GM18505 (cell line): ENCODE measurements around the gene SPTBN2.

Experiments used
- ATAC-seq: cut with Tn5 transposase; IDR thresholded peaks from one replicate; pipeline ENCODE4 v1.9.1; 2021; ENCODE audit not compliant: unreplicated experiment
- POLR2A ChIP-seq: IDR thresholded peaks from 4 replicates; pipeline ENCODE4 v1.6.1; 2011; ENCODE audit warnings: borderline replicate concordance; ENCODE audit not compliant: insufficient read depth, insufficient read length; ENCODE audit errors: extremely low read depth

Gene SPTBN2

DNA sequence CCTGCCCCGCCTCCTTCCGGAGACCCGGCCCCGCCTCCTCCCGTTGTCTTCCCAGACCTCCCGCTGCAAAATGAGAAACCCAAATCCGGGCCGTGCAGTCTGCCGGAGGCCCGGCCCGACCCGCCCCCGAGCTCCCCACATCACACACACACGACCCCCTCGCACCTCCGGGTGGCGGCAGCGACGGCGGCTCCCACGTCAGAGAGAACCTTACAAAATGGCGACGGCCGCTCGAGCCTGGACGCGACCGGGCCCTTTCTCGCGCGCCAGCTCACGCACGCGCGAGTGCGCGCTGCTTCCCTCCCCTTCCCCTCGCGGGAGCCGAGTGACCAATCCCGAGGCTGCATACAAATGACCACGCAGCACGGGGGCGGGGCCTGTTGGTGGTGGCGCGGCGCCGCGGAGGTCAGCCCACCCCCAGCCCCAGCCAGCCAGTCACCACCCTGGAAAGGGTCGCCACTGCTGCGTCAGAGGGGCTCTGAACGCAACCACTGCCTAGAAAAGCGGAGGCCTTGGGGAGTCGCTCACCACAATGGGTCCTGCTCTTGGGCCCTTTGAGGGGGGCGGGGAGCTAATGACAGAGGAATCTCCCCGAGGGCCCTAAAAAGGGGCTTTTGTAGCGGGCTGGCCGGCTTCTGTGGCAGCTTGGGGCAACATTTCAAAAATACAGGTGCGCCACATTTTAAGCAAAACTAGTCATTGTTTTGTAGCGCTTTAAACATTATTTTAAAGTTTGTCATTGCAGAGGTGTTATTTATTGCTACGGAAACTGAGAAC is 51.2 kb downstream of the SPTBN2 start, which contains the start of gene RBM4B:
RBM4B (minus strand) TSS at position 289 of the 777 bp plus-strand sequence. CDS start 808 bp downstream, outside the sequence.
- peak; percentile 87 for ATAC-seq
- TF ChIP-seq POLR2A = peak; percentile 83

- no peak for ATAC-seq
These were observed 52.0 kb downstream of the SPTBN2 start for GRCh38 chr11:66676931-66677598.

GRCh38 chr11:66676282-66676919 is 52.6 kb downstream of the SPTBN2 start:
- no peak for TF ChIP-seq POLR2A
- ATAC-seq = no peak

More at GRCh38 chr11:66676931-66677598, 52.0 kb downstream of the SPTBN2 start:
- TF ChIP-seq POLR2A = no peak

GRCh38 chr11:66674964-66675602 is 53.9 kb downstream of the SPTBN2 start:
- no peak for ATAC-seq

GRCh38 chr11:66670816-66671215 is 58.2 kb downstream of the SPTBN2 start:
- no peak for TF ChIP-seq POLR2A
- ATAC-seq = no peak

More at GRCh38 chr11:66674964-66675602, 53.9 kb downstream of the SPTBN2 start:
- TF ChIP-seq POLR2A = no peak

- ATAC-seq = no peak
- TF ChIP-seq POLR2A = no peak
These were observed 63.6 kb downstream of the SPTBN2 start for GRCh38 chr11:66665369-66665768.

- no peak for TF ChIP-seq POLR2A
- no peak for ATAC-seq
These were observed 65.2 kb downstream of the SPTBN2 start for GRCh38 chr11:66663741-66664296.

GRCh38 chr11:66659763-66660162 is 69.3 kb downstream of the SPTBN2 start:
- ATAC-seq = no peak
- TF ChIP-seq POLR2A = no peak

DNA sequence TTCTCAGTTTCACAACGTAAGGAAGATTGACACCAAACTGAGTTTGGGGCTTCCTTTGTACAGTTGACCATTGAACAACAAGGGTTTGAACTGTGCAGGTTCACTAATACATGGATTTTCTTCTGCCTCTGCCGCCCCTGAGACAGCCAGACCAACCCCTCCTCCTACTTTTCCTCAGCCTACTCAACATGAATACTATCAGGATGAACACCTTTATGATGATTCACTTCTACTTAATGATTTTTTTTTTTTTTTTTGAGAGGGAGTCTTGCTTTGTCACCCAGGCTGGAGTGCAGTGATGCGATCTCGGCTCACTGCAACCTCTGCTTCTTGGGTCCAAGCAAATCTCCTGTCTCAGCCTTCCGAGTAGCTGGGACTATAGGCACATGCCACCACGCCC is 75.9 kb downstream of the SPTBN2 start:
- TF ChIP-seq POLR2A = no peak
- ATAC-seq = no peak

GRCh38 chr11:66652651-66653050 is 76.4 kb downstream of the SPTBN2 start:
- ATAC-seq = no peak
- no peak for TF ChIP-seq POLR2A

DNA sequence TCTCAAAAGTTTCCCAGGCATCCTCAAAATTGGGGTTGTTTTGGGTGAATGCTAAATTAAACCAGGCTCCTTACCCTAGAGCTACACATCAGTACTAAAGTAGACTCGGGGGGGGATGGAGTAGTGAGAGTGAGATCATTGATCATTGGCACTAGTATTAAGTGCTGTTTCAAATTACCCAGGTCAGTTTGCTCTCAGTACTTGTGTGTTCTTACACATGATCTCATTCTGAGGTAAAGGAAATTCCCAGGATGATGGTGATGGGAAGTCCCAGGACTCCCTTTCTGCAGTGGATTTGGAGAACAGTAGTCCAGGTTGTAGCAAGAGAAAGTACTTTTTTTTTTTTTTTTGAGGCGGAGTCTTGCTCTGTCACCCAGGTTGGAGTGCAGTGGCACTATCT is 78.0 kb downstream of the SPTBN2 start:
- ATAC-seq = no peak
- TF ChIP-seq POLR2A = no peak

- no peak for ATAC-seq
- TF ChIP-seq POLR2A = no peak
These were observed 79.1 kb downstream of the SPTBN2 start for GRCh38 chr11:66649903-66650302.

- ATAC-seq = no peak
- TF ChIP-seq POLR2A = no peak
These were observed 82.2 kb downstream of the SPTBN2 start for GRCh38 chr11:66646828-66647227.
